ENCODE results near the gene FAH. TPM values are rescaled to one million over a fixed set of nuclear protein-coding genes. Genes with fewer than 3 reads are reported as not detected.

FAH gene
- polyA plus RNA-seq, 3 donors = 16.5 to 25.4 (median 24.0) TPM

- Histone ChIP-seq H3K4me3 (replicated peaks in 1 of 3; ENCODE audit: low read depth in 2 of 3, low read length in 3 of 3) (no peak overlapping the region), H4K20me1 (ENCODE audit: insufficient read depth, low read length) (peaks cover 98% of the 10 kb centered on the region), H3K9ac (ENCODE audit: insufficient read depth, low read length, poor library complexity, severe bottlenecking) (no peak overlapping the region), H3K27me3 (ENCODE audit: control insufficient read depth in 2 of 2, insufficient read depth in 2 of 2, low read length in 2 of 2) (no peaks in the 10 kb centered on the region), H3K79me2 (ENCODE audit: insufficient read depth, low read length) (peaks cover 63% of the 10 kb centered on the region), H2AFZ (ENCODE audit: insufficient read depth, low read depth, low read length, poor library complexity, severe bottlenecking) (no peak overlapping the region), H3K4me1 (ENCODE audit: control insufficient read depth in 1 of 2, insufficient read depth in 2 of 2, low read length in 2 of 2) (no peaks in the 10 kb centered on the region), H3K27ac (ENCODE audit: low read depth in 1 of 2, low read length in 2 of 2) (no peak overlapping the region), H3K9me3 (replicated peaks in 1 of 2; ENCODE audit: control insufficient read depth in 1 of 2, insufficient read depth in 1 of 2, low read length in 2 of 2) (no peaks in the 10 kb centered on the region), H3K36me3 (replicated peaks in 1 of 2; ENCODE audit: control insufficient read depth in 1 of 2, insufficient read depth in 2 of 2, low read length in 2 of 2) (no peaks in the 10 kb centered on the region), H3K4me2 (replicated peaks; ENCODE audit: extremely low read depth, low read length, poor library complexity, severe bottlenecking) (no peak overlapping the region)
- Mint-ChIP-seq H3K9me3 (no peaks in the 10 kb centered on the region), H3K27me3 (ENCODE audit: low read depth in 3 of 3) (peaks cover 0 to 2% (median 0%) of the 10 kb centered on the region in 3 donors), H3K36me3 (peaks cover 3 to 7% of the 10 kb centered on the region in 2 donors), H3K4me3 (no peak overlapping the region), H3K27ac (no peak overlapping the region), H3K4me1 (peaks cover 9% of the 10 kb centered on the region)
- intact Hi-C loops (cut with micrococcal nuclease) = no loop called here
- TF ChIP-seq CTCF (IDR thresholded peaks at IDR 0.05) = no peak
- DNase-seq = no peak
- no CpG with 5 or more reads among the region's 4 CpGs for WGBS (ENCODE audit: insufficient coverage)
Observed at GRCh38 chr15:80114114-80114513, 38.7 kb upstream of the FAH start.

GRCh38 chr15:80115021-80115420, 37.8 kb upstream of the FAH start:
- DNase-seq = no peak
- H3K27me3 Mint-ChIP-seq (ENCODE audit: low read depth in 3 of 3) = peaks cover 0 to 2% (median 0%) of the 10 kb centered on the region in 3 donors
- peak overlapping the region in 1 of 7 donors; percentile 57 for H3K27ac Mint-ChIP-seq
- peaks cover 98% of the 10 kb centered on the region for H4K20me1 ChIP-seq (ENCODE audit: insufficient read depth, low read length)
- H3K4me3 Mint-ChIP-seq = no peak overlapping the region
- H2AFZ ChIP-seq (ENCODE audit: insufficient read depth, low read depth, low read length, poor library complexity, severe bottlenecking) = no peak overlapping the region
- H3K79me2 ChIP-seq (ENCODE audit: insufficient read depth, low read length) = peaks cover 59% of the 10 kb centered on the region
- H3K27ac ChIP-seq (ENCODE audit: low read depth in 1 of 2, low read length in 2 of 2) = no peak overlapping the region
- peaks cover 3 to 7% of the 10 kb centered on the region in 2 donors for H3K36me3 Mint-ChIP-seq
- WGBS (ENCODE audit: insufficient coverage) = no CpG with 5 or more reads among the region's 1 CpG
- H3K9me3 ChIP-seq (replicated peaks in 1 of 2; ENCODE audit: control insufficient read depth in 1 of 2, insufficient read depth in 1 of 2, low read length in 2 of 2) = no peaks in the 10 kb centered on the region
- no peak overlapping the region for H3K4me3 ChIP-seq (replicated peaks in 1 of 3; ENCODE audit: low read depth in 2 of 3, low read length in 3 of 3)
- peaks cover 0 to under 1% of the 10 kb centered on the region in 2 donors for H3K36me3 ChIP-seq (replicated peaks in 1 of 2; ENCODE audit: control insufficient read depth in 1 of 2, insufficient read depth in 2 of 2, low read length in 2 of 2)
- no peak overlapping the region for H3K4me2 ChIP-seq (replicated peaks; ENCODE audit: extremely low read depth, low read length, poor library complexity, severe bottlenecking)
- intact Hi-C loops (cut with micrococcal nuclease) = no loop called here
- no peaks in the 10 kb centered on the region for H3K27me3 ChIP-seq (ENCODE audit: control insufficient read depth in 2 of 2, insufficient read depth in 2 of 2, low read length in 2 of 2)
- no peak overlapping the region for H3K9ac ChIP-seq (ENCODE audit: insufficient read depth, low read length, poor library complexity, severe bottlenecking)
- H3K9me3 Mint-ChIP-seq = no peaks in the 10 kb centered on the region
- no peaks in the 10 kb centered on the region for H3K4me1 ChIP-seq (ENCODE audit: control insufficient read depth in 1 of 2, insufficient read depth in 2 of 2, low read length in 2 of 2)
- peaks cover 9% of the 10 kb centered on the region for H3K4me1 Mint-ChIP-seq
- no peak for TF ChIP-seq CTCF (IDR thresholded peaks at IDR 0.05)
